GF-D8 (cell line): Measurements from ENCODE around the gene NIT1.

Source experiments
- DNase-seq: peaks from one replicate; lab custom pipeline; 2025; lab: John Stamatoyannopoulos, UW

The NIT1 gene

DNA sequence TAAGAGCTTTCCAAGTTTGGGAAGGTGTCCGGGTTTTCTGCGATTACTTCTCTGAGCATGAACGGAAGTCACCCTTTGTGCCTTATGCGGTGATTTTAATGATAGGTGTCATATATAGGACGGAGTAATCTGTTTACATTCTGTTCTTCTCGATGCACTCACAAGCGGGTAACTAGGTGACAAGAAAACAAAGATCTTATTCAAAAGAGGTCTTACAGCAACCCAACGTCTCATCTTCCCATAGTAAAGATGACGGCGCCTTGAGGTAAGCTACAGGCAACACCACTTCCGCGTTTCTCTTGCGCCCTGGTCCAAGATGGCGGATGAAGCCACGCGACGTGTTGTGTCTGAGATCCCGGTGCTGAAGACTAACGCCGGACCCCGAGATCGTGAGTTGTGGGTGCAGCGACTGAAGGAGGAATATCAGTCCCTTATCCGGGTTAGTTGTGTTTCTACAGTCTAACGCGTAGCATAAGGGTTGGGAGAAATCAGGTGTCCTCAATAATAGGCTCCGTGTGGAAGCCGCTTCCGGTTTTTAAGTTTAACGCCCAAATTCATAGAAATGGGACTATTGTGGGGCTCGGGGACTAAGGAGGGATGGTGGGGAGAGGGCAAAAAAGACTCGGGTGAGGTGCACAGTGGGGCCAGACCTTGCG is 35.9 kb downstream of the NIT1 start, which contains the start of gene UFC1:
Gene UFC1, plus strand, starts transcription at position 297 of the 656 bp plus-strand sequence. Its CDS starts 20 bp downstream, at position 317.
- DNase-seq = peak; percentile 75

DNA sequence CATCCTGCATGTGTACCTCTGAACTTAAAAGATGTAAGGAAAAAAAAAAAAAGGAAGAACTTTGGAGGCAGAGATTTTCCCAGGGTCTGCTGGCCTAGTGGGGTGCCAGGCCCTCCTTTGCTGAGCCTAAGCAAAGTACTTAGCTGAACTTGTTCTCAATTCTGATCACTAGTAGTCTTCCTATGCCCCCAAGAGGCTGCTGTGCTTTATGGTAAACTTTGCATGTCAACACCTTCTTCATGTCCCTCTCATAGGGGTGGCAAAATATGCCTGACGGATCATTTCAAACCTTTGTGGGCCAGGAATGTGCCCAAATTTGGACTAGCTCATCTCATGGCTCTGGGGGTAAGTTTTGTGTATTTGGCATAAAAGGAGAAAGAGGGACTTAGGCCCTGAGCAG is 40.0 kb downstream of the NIT1 start:
- DNase-seq = no peak

DNA sequence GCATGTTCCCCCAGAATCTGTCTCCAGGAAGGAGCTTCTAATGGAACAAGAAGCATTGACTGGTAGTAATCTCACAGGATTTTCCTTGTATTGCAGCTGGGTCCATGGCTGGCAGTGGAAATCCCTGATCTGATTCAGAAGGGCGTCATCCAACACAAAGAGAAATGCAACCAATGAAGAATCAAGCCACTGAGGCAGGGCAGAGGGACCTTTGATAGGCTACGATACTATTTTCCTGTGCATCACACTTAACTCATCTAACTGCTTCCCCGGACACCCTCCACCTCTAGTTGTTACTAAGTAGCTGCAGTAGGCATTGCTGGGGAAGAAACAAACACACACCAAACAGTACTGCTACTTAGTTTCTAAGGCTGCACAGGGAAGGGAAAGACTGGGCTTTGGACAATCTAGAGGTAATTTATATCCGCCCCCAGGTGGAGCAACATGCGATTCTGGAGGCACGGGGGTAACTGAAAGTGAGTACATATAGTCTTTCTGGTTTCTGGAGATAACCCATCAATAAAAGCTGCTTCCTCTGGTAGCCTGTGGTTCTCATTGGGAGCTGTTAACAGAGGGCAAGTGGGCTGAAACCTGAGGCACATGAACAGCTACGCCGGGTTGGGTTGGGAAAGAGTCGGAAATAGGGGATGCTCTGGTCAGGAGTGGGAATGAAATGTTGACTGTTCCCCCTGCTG is 40.6 kb downstream of the NIT1 start:
- no peak for DNase-seq

DNA sequence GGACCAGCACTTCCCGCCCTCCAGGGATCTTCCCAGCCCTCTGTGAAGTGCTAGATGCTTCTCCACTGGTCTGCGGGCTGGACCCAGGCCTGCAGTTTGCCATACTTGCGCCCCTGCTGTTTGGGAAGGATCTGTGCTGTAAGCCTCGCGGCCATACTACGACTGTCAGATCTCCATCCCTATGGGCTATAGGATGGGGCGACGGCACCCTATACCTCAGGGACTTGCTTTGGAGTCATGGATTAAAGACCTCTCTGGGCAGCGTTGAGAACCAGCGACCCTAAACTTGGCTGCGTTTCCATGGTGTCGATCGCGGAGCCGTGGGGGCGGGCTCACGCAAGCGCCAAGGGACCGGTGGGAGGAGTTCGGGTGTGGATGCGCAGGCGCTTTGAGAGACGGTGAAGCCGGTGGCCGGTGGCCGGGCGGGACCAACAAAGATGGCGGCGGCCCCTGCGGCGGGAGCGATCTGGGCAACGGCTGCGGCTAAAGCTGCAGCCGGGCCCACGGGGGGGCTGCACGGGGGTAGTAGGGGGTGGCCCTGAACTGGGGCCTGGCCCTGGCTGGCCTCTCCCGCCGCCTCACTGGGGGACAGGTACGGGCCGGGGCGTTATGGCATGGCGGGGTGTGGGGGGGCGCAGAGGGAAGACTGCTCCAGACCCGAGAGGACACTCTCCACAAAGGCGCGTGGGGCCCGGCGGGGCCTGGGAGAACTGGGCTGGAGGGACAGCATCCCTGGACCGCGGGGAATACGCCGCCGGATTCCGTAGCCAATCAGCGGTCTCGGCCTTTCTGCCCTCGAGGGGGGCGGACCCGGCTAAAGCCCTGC is 41.4 kb downstream of the NIT1 start, which contains the start of gene USP21:
Gene USP21, plus strand, starts transcription at position 414 of the 826 bp plus-strand sequence. CDS start 1,141 bp downstream, outside the sequence.
- peak; percentile 69 for DNase-seq

DNA sequence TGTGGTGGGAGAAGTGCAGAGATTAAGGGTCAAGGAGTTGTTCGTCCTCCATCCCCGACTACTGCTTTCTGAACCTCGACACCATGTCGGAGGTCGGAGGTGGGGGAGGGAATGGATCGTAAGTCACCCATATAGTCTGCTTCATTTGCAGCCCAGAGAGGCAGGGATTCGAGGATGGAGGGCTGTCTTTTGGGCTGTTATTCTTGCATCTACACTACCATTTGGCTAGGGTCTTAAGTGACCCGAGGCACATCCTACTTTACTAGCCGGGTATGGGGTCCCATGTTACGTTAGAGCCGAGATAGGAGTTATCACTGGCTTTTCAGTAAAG is 42.0 kb downstream of the NIT1 start:
- DNase-seq = no peak

DNA sequence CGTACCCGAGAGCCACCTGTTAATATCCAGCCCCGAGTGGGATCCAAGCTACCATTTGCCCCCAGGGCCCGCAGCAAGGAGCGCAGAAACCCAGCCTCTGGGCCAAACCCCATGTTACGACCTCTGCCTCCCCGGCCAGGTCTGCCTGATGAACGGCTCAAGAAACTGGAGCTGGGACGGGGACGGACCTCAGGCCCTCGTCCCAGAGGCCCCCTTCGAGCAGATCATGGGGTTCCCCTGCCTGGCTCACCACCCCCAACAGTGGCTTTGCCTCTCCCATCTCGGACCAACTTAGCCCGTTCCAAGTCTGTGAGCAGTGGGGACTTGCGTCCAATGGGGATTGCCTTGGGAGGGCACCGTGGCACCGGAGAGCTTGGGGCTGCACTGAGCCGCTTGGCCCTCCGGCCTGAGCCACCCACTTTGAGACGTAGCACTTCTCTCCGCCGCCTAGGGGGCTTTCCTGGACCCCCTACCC is 42.8 kb downstream of the NIT1 start:
- DNase-seq = no peak

DNA sequence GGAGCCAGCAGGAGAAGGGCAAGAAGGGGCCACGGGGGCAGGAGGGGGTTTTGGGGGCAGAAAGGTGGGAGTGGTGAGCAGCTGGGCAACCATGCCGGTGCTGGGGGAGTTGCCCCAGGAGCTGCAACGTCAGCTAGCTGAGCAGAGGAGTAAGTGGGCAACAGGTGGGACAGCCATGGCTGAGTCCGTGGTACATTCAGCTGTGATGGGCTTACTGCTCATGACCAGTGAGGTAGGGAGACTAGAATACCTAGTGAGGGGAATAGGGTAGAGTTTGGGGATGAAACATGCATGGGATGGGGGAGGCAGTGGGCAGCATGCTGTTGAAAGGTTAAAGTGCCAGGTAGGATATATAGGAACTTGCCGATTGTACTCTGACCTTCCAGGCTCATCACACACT is 43.7 kb downstream of the NIT1 start:
- DNase-seq = no peak

DNA sequence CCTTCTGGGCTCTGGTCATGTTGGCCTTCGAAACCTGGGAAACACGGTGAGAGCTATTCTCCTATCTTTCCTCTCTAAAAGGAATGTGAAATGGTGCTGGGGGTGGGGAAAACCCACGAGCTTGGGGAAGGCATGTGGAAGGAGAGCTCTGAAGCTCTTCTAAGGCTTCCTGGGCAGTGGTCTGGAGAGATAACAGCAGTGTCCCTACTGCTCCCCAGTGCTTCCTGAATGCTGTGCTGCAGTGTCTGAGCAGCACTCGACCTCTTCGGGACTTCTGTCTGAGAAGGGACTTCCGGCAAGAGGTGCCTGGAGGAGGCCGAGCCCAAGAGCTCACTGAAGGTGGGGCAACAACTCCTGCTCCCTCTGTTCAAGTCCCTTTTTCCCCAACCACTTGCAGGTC is 44.1 kb downstream of the NIT1 start:
- DNase-seq = no peak

DNA sequence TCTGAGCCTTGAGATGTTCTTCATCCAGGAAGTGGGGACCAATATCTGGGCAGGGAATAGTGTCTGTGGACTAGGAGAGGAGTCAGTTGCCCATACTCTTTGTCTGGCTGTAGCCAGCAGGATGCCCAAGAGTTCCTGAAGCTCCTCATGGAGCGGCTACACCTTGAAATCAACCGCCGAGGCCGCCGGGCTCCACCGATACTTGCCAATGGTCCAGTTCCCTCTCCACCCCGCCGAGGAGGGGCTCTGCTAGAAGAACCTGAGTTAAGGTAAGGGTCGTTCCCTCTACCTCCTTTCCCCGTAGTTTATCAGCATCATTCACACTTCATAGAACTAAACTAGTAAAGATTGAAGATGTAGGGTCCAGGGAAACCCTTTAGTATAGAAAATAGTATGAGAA is 44.9 kb downstream of the NIT1 start:
- DNase-seq = no peak

DNA sequence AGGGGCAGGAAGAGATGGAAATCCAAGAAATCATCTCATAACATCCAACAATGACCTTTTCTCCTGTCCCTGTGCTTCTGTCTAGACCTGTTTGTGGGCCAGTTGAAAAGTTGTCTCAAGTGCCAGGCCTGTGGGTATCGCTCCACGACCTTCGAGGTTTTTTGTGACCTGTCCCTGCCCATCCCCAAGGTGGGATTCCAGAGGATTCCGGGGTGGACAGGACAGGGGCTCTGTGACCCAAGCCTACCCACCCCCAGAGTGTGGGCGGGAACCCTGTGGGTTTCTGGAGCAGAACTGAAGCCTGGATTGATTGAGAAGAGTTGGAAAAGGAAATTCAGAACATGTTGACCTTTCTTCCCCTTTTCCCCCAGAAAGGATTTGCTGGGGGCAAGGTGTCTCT is 45.9 kb downstream of the NIT1 start:
- DNase-seq = no peak

DNA sequence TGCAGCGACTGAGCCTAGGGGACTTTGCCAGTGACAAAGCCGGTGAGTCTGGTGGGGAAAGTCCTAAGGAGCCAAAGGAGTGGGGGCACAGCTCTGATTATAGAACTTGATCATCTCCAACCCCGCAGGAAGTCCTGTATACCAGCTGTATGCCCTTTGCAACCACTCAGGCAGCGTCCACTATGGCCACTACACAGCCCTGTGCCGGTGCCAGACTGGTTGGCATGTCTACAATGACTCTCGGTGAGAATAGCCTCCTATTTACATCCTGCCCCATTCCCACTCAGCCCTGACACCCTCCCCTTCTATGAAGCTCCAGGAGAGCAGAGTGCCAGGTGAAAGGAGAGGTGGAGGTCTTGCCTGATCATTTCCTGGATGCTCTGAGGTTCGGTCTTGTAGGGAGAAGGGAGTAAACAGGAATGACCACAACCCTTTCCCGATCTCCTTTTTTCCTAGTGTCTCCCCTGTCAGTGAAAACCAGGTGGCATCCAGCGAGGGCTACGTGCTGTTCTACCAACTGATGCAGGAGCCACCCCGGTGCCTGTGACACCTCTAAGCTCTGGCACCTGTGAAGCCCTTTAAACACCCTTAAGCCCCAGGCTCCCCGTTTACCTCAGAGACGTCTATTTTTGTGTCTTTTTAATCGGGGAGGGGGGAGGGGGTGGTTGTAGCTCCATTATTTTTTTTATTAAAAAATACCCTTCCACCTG is 47.2 kb downstream of the NIT1 start:
- DNase-seq = no peak

DNA sequence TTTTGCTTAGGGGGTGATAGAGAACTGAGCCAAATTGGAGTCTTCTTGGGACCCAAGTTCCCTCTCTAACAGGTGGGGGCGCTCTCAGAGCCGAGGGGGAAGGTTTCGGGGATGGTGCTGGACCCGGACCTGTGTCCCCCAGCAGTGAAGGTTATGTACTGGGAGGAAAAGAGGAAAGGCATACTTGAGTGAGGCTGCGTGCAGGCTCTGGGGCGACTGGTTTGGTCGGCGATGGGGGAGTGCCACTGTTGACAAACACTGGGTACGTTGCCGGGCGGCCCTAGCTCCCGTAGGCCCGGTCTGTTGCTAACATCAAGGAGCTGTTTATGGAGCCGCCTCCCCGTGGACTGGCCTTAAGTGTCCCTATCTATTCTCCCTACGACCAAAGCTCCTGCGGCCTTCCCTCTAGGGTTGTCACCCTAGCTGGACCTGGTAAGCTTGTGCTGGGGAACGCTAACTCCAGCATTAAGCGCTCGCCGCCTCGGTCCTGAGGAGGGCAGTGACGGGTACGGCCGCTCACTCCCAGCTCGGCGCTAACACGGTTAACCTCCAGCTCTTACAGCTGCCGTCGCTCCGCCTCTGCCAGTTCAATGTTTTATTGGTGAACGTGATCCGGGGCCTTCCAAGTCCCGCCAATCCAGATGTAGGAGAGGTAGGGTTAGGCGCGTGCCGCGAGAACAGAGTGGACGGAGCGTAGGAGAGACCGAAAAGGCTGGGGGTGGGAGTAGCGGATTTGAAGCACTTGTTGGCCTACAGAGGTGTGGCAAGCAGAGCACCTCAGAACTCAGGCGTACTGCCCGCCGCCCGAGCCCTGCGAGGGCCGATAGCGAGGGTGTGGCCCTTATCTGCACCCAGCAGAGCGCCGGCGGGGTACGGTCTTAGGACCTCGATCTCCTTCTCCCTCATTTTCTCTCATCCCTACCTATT is 48.1 kb downstream of the NIT1 start, which contains the start of gene PPOX:
Gene PPOX, plus strand, starts transcription at position 685 of the 927 bp plus-strand sequence. CDS start 422 bp downstream, outside the sequence.
- DNase-seq = peak; percentile 94

DNA sequence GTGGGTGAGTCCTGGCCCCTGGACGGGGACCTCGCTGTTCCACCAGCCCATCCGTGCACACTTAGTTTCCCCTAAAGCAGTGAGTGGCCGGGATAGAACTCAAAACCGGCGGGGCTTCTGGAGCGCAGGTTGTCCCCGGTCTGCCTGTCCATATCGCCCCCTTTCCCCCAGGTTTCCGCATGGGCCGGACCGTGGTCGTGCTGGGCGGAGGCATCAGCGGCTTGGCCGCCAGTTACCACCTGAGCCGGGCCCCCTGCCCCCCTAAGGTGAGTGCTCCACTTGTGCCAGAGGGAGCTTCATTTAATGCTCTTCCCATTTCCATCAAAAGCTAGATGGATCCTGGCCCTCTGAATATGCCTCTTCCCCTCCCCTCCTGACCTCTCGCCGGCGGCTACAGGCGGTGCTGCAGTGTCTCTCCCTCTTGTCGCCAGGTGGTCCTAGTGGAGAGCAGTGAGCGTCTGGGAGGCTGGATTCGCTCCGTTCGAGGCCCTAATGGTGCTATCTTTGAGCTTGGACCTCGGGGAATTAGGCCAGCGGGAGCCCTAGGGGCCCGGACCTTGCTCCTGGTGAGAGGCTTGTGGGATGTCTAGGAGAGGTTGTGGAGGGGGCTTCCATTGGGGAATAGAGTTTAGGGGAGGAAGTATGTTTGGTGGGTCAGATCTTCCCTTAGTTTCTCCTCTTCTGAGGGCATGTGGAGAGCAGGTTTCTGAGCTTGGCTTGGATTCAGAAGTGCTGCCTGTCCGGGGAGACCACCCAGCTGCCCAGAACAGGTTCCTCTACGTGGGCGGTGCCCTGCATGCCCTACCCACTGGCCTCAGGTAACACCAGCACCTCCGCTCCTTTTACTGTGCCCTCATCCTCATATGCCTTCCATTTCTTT is 49.0 kb downstream of the NIT1 start:
- no peak for DNase-seq

DNA sequence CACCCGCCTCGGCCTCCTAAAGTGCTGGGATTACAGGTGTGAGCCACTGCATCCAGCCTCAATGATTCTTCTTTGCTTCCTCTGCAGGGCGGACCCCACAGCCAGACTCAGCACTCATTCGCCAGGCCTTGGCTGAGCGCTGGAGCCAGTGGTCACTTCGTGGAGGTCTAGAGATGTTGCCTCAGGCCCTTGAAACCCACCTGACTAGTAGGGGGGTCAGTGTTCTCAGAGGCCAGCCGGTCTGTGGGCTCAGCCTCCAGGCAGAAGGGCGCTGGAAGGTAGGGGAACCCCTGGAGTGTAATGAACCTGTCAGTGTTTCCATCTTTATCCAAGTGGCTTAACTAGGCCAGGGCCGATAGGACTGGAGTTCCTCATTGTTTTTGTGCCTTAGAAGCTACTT is 51.0 kb downstream of the NIT1 start:
- no peak for DNase-seq
